SKM-1 treated with dmso at 0.1 percent for 144 hours (cell line): ENCODE results near the gene MYOCD.

Experiments used
- DNase-seq: peaks from one replicate; lab custom pipeline; 2025; ENCODE audit not compliant: unreplicated experiment; lab: John Stamatoyannopoulos, UW

MYOCD gene

DNA sequence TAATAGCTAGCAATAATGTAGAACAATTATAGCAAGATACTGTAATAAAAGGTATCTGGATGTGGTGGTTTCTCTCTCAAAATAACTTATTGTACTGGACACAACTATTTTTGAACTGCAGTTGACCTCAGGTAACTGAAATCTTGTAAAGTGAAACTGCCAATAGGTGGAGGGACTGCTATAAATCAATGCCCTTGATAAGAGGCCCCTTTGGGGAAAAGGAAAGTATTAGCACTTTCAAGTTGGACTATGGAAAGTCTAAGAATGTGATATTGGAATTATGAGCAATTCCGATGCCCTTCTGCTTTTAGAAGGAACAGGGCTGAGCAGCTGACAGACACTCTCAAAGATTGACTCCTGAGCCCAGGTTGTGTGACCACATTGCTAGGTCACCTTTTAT, 79.1 kb downstream of the MYOCD start:
- no peak for DNase-seq

DNA sequence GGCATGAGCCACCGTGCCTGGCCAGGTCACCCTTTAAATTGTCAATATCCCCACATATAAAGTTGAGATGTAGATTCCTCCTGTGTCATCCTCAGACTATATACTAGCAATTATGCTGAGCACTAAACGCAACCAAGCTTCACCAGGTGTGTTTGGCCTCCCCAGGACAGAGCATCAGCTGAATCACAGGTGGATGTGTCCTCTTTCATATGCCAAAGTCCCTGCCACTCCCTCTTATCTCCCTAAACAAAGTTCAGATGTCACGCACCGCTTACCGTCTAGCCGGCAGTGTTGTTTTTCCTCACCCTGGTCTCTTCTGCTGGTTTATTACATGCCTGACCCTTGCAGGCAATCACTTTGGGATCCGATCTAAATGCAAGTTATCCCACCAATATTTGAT, 79.8 kb downstream of the MYOCD start:
- no peak for DNase-seq

- no peak for DNase-seq
Measured at GRCh38 chr17:12756786-12757185, 91.1 kb downstream of the MYOCD start.

GRCh38 chr17:12759090-12759489, 93.4 kb downstream of the MYOCD start:
- DNase-seq: no peak

DNA sequence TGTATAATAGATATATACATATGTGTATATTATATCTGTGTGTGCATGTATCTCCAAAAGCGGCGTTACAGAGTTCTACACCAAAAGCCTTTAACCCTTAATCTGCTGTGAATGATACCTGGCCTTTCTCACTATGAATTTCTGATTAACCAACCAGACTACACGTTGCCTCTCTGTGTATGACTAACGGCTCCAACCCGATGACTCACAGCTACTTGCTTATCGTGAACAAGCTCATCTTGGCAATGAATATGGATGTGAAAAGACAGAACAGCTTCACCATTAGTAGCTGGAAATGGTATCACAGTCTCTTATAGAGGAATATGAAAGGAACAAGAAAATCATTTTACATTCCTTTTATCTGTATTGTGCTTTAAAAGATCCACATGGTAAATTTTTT, 99.9 kb downstream of the MYOCD start:
- DNase-seq: no peak

- DNase-seq: no peak
Measured at GRCh38 chr17:12768255-12768654, 102.6 kb downstream of the MYOCD start.

DNA sequence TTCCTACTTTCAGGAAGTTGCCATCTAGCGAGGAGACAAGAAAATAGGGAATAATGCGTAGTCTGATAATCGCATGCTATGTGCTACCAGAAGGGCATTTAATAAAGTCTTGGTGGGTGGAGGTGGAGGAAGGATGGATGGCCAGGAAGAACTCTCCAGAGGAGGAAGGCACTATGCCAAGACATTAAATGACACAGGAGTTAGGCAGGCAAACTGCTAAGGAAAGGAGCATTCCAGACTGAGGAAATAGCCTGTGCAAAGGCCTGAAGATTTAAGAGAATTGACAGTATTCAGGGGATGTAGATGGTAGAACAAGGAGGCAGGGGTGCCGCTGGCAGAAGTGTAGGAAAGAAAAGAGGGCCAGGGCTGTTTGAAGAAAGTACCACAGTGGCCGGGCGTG, 104.3 kb downstream of the MYOCD start:
- DNase-seq: no peak

GRCh38 chr17:12773153-12773552, 107.5 kb downstream of the MYOCD start:
- no peak for DNase-seq

- no peak for DNase-seq
Measured at GRCh38 chr17:12789075-12789480, 123.4 kb downstream of the MYOCD start.

DNA sequence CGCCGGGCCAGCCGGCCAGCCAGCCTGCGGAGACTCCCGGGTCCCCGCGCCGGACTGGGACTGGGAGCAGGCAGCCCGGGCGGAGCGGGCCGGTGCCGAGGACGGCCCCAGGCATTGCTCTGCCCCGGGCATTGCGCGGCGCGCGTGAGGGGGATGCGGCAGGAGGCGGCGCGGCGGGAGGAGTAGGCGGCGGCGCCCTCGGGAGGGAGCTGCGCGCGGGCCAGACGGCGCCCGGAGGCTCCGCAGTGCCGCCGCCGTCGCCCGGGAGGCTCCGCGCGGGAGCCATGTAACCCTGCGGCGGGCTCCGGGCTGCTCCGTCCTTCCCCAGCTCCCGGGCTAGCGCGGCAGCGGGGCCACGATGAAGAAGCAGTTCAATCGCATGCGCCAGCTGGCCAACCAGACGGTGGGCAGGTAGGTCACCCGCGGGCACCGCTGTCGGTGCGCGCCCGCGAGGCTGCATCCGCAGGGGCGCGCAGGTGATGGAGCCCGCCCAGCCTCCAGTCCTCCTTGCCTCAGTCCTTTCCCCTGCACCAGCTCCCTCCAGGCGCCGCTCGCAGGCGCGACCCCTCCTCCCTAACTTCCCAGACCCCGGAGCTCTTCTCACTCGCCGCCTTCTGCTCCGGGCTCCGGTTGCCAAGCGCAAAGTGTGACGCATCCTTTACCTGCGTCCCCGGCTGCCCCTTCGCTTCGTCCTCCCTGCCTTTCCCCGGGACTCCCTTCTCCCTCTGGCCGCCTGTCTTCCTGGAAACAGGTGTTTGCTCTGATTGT, 124.0 kb downstream of the MYOCD start, which contains the start of gene ARHGAP44:
TSS of gene ARHGAP44 (plus strand) at position 18 of the 768 bp plus-strand sequence. CDS start at position 359, 341 bp downstream.
- no peak for DNase-seq

GRCh38 chr17:12790249-12791106, 124.8 kb downstream of the MYOCD start:
- DNase-seq: no peak

DNA sequence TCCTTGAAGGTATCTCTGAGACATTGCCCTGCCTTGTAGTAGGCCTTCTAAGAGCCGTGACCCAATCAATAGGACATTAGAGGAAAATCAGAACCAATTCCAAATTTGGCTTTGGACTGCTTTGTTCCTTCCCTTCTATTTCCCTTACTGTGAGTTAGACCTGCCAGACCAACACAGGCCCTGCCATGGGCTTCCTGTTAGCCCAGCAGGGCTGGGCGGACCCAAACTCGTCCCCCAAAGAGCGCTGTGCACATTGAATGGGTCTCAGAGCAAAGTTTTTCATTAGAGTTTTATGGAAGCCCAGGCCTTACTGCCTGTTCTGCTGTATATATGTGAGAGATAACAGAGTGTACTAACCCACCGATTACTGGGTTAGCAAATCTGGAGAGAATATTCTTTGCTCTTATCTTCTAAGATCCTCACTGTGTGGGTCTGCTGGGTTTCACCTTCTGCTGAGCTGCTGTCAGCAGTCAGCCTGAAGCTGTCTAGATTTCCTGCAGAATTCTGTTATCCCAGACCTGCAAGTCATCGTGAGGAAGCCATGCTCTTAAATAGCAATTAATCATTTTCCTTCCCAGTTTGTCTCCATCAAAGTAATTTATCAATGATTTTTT, 129.3 kb downstream of the MYOCD start:
- no peak for DNase-seq

DNA sequence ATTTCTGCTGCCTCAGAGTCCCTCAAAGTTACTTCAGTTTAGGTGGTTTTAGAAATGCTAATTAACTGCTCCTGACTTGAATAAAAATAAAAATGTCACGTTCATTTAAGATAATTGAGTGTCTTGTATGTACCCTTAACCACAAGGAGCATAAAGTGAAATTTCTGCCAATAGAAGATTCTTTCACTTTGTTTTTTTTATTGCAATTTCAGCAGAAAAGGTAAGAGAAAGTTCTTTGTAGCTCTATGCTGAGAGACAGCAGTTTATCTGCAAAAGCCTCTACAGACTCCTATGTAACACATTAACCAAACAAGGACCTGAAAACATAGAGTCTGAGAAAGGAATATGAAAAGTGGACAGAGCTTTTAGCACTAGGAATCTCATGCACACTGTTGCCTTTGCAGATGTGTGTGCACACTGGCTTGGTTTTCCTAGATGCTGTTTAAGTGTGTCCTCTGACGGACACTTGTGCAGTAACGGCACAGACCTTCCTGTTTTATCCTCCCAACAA, 135.2 kb downstream of the MYOCD start:
- DNase-seq: no peak

- DNase-seq: no peak
Measured at GRCh38 chr17:12806630-12807029, 140.9 kb downstream of the MYOCD start.

DNA sequence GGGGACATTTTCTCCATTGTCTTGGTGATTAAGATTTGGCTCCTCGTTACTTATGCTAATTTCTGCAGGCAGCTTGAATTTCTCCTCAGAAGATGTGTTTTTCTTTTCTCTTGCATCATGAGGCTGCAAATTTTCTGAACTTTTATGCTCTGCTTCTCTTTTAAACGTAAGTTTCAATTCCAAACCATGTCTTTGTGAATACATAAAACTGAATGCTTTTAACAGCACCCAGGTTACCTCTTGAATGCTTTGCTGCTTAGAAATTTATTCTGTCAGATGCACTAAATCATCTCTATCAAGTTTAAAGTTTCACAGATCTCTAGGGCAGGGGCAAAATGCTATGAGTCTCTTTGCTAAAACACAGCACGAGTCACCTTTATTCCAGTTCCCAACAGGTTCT, 143.0 kb downstream of the MYOCD start:
- DNase-seq: no peak

DNA sequence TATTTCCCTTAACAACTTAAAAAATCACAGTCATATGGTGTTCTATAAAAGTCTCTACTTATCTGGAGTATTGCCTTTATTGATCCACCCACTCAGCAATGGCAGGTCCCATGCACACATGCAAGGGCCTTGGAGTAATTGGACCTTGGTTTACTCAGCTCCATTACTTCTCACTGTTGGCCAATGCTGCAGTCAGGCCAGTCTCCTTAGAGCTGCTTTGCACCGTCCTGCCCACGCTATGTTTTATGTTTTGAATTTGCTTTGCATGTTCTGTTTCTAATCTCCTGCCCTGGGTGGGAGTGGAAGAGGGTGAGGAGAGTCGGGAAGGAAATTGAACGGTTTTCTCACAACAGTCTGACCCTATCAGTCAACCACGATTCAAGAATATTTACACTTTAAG, 147.2 kb downstream of the MYOCD start:
- DNase-seq: no peak

DNA sequence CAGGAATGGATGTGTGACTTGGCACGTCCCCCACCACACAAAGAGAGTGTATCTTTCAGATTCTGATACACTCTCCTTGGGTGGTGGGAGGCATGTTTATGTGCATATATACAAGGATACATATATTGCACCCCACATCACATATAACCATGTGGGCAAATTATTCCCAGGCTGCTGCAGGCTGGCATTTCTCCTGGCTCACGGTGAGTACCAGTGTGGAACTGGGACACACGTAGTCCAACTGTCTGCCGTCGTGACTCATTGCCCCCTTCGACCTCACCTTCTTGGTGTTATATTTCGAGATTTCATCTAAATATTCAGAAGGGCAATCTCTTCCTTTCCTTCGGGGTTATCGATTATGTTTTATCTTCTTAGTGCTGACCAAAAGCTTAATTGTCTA, 148.0 kb downstream of the MYOCD start:
- no peak for DNase-seq

DNA sequence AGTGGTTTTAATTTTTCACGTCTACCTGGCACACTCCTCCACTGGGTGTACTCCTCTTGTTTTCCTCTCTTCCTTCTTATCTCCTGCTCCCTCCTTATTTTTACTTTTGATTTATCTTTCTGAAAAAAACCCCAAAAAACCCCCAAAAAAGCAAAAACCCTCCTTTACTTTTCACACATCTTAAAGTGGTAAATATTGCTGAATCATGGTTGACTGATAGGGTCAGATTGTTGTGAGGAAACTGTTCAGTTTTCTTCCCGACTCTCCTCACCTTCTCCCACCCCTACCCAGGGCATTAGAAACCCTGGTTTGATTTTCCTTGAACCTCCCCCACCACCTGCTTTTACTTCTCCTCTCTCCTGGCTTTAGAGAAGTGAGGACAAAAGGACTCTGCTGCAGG, 149.0 kb downstream of the MYOCD start:
- DNase-seq: no peak

- DNase-seq: no peak
Measured at GRCh38 chr17:12815642-12816141, 150.0 kb downstream of the MYOCD start.
